NCI-H460 (cell line): ENCODE results near the gene KISS1R. TPM values are rescaled to one million over a fixed set of nuclear protein-coding genes. Genes with fewer than 3 reads are reported as not detected.

ENCODE experiments used
- DNase-seq: peaks from one replicate; pipeline ENCODE4 v3.0.0-alpha.2; 2016; ENCODE audit warnings: low read depth; ENCODE audit errors: extremely low read depth
- total RNA-seq: library from RNA; depleted of rRNA; stranded (reverse); fragments of >200 nt; shearing (Covaris generic); gene quantifications from 2 replicates; pipeline ENCODE4 v1.2.3, GENCODE V29; 2014

The KISS1R gene
- total RNA-seq, 1 experiment from 2014 or later, result not detected

- no peak for DNase-seq
Observed at GRCh38 chr19:934865-935479, 17.8 kb downstream of the KISS1R start.

- DNase-seq, result no peak
Observed at GRCh38 chr19:936175-936546, 19.0 kb downstream of the KISS1R start.

- DNase-seq, result no peak
Observed at GRCh38 chr19:937259-937694, 20.1 kb downstream of the KISS1R start.

- DNase-seq, result no peak
Observed at GRCh38 chr19:938233-938923, 21.2 kb downstream of the KISS1R start.

DNA sequence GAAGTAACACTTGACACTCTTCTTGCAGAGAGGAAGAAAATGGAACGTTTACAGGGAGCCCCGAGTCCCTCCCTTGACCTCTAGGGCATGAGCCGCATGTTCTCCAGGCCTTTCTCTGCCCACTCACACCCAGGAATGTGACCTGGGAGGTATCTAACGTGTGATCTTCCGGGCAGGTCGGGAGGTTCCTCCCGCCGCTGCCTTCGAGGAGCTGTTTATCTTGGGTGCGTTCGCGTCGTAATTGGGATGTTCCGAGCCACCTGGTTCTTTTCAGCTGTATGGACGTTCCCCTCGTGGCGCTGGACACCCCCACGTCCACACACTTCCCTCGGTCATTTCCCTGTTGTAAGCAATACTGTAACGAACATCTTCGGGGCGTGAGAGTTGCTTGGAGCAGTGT is 22.3 kb downstream of the KISS1R start:
- no peak for DNase-seq

DNA sequence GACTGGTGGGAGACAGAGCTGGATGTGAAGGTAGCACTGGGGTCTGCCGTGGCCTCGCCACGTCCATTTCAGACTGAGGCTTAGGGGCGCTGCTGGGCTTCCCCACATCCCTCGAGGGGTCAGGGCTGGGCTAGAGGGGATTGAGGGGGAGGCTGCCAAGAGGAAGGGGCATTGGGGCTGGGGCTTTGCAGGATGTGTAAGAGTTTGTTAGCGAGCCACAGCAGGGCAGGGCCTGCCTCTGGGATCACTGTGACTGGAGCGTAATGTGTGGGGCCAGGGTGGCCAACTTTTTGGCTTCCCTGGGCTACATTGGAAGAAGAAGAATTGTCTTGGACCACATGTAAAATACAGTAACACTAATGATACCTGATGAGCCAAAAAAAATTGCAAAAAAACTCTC is 22.8 kb downstream of the KISS1R start:
- no peak for DNase-seq

DNA sequence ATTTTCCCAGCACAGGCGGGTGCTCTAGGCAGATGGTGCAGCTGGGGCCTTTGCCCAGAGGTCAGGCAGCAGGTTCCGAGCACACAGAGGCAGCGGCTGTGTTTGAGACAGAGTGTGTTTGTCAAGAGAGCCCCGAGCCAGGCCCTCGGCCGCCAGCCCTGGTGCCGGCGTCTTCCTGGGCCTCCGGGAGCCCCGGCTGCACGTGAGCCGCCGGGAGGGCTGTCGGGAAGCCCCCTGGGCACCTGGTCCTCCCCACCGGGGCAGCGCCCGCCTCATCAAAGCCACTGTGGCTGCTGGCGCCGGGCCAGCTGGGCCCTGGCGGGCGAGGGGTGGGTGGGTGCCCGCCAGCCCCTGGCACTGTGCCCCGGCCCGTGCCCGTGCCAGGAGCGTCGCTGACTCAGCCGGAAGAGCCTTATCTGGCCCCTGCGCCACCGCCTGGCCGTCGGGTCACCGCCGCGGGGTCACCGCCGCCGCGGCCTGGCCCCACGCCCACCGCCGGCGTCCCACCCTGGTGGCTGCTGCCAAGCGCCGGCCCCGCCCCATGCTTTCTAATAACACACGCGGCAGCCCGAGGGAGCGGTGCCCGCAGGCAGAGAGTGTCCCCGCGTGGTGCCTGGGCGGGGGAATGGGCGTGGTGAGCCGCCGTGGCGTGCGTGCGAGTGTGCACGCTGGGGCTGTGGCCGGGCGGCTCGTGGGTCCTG is 23.6 kb downstream of the KISS1R start:
- peak; percentile 38 for DNase-seq

GRCh38 chr19:941292-942132 is 24.4 kb downstream of the KISS1R start:
- no peak for DNase-seq

GRCh38 chr19:942133-942645 is 25.1 kb downstream of the KISS1R start:
- no peak for DNase-seq

GRCh38 chr19:943551-944170 is 26.5 kb downstream of the KISS1R start:
- DNase-seq, result no peak

DNA sequence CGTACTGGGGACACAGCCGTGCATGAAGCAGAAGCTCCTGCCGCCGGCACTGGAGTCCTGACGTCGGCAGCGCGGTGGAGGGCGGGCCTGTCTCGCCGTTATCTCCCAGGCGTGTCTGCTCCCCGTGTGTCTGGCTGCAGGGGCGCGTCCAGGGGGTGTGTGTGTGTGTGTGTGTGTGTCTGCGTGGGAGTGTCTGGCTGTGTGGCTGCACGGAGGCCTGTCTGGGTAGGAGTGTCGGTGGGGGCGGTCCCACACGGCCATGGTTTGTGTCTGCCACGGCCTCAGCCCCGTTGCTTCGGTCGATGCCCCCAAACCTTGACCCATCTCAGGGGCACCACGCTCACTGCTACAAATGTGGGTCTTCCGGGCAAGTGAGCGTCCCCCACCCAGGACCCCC is 27.0 kb downstream of the KISS1R start:
- no peak for DNase-seq

DNA sequence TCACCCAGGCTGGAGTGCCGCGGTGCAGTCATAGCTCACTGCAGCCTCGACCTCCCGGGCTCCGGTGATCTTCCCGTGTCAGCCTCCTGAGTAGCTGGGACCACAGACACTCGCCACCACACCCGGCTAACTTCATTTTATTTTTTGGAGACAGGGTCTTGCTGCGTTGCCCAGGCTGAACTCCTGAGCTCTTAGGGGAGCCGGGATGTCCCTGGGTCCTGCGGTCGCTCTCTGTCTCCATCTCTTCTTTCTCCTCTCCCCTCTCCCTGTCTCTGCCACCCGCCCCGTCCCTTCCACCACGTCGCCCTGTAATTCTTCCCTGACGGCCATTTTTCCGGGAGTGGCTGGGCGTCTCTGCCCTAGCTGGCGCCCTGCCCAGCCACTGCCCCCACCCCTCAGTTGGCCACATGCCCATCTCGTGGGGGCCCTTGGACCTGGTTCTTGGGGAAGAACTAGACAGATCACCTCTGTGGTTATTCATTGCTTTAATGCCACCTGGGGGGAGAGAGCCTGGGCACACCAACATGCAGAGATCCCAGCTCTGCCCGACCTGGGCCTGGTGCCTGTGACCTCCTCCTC is 27.6 kb downstream of the KISS1R start:
- DNase-seq, result no peak

- DNase-seq, result no peak
Observed at GRCh38 chr19:945401-946252, 28.5 kb downstream of the KISS1R start.

DNA sequence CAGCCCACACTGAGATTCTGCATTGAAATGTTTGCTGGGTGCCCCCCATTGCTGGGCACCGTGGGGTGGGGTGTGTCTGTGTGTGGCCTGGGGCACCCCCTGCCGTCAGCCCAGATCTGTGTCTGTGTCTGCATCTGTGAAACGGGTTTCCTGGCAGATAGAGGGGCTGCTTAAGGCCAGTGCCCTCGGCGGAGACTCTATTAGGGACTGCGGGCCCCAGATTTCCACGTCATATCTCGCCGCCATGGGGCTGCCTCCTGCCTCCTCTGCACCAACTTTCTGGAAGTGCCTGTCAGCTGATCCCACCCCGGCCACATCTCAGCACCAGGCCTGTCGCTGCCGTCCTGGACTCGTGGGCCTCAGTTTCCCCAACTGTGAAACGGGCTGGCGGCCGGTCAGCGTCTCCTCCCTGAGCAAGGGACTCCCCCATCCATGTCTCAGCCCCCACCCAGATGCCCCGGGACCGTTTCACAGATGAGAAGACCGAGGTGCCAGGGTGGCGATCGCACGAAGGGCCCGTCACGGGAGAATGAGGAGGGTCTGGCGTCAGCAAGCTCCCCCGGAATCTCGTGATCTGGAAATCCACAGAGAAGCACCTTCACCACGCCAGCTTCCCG is 30.1 kb downstream of the KISS1R start:
- DNase-seq, result no peak

- no peak for DNase-seq
Observed at GRCh38 chr19:947707-948539, 30.8 kb downstream of the KISS1R start.

DNA sequence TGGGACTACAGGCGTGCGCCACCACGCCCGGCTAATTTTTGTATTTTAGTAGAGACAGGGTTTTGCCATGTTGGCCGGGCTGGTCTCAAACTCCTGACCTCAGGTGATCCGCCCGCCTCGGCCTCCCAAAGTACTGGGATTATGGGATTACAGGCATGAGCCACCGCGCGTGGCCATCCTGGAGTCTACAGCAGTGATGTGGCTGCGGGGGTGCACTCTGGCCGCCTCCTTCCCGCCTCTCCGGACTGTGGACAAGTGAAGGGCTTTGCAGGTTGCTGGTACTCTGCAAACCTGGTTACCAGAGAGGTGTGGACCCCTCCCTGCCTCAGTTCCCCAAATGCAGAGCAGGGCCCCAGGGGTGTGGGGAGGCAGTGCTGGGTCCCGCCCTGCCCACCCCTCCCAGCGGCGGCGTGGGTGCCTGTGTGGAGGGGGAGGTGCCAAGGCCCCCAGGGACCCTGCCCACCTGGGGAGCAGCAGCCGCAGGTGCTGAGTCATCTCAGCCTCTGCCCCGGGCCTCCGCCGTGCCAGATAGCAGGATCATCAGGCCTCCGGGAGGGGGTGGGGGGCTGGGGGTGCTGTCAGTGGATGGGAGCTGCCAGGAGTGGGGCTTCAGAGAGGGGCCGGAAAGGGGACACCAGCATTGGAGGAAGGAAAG is 31.8 kb downstream of the KISS1R start:
- no peak for DNase-seq

DNA sequence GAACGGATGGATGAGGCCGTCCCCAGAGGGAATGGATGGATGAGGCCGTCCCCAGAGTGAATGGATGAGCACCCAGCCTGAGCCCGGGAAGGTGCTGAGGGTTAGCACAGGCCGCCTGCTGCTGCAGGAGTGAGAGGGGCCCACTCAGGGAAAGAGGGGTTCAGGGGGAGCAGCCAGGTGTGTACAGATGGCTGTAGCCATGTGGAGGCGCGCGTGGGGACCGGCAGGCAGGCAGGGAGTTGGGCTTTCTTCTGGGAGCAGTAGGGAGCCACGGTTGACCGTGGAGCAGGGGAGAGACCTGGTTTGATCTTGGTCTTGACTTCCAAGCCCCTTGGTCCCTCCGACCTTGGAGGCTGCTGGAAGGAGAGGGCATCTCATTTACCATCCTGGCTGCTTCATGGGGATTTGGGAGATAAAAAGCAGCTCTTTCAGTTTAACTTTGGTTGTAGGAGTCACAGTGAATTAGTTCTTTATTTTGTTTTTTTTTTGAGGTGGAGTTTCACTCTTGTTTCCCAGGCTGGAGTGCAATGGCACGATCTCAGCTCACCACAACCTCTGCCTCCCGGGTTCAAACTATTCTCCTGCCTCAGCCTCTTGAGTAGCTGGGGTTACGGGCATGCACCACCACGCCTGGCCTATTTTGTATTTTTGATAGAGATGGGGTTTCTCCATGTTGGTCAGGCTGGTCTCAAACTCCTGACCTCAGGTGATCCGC is 33.4 kb downstream of the KISS1R start:
- DNase-seq, result no peak
